Stimulated activated CD4-positive, alpha-beta T cell treated with anti-CD3 and anti-CD28 coated beads, TNF-alpha, amount 100 ng/mL, for 1 hour (primary cell): ENCODE data around the gene AAMP.
A peak's percentile ranks its signal among the peaks of the same experiment; 100 is the strongest.

Experiments used
- DNase-seq, 3 donors: peaks; one replicate each; pipeline ENCODE4 v3.0.0-alpha.2; 2020; ENCODE audit warnings: low read depth in 3 of 3, low spot score in 1 of 3

The AAMP gene

DNA sequence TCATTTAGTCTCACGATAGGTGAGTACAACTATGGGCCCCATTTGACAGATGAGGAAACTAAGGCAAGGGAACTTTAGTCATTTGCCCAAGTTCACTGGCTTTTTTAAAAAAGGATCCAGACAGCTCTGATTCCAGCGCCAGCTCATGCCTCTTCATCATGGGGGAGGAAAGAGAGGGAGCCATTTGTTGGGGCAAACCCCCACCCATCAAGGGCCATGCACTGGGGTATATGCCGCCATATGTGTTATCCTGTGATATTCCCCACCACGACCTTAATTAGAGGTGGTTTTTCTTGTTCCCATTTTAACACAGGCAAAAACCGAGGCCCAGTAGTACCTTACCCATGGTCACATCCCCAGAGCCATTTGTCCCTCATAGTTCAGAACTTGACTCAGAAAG is 9.8 kb downstream of the AAMP start:
- no peak for DNase-seq

DNA sequence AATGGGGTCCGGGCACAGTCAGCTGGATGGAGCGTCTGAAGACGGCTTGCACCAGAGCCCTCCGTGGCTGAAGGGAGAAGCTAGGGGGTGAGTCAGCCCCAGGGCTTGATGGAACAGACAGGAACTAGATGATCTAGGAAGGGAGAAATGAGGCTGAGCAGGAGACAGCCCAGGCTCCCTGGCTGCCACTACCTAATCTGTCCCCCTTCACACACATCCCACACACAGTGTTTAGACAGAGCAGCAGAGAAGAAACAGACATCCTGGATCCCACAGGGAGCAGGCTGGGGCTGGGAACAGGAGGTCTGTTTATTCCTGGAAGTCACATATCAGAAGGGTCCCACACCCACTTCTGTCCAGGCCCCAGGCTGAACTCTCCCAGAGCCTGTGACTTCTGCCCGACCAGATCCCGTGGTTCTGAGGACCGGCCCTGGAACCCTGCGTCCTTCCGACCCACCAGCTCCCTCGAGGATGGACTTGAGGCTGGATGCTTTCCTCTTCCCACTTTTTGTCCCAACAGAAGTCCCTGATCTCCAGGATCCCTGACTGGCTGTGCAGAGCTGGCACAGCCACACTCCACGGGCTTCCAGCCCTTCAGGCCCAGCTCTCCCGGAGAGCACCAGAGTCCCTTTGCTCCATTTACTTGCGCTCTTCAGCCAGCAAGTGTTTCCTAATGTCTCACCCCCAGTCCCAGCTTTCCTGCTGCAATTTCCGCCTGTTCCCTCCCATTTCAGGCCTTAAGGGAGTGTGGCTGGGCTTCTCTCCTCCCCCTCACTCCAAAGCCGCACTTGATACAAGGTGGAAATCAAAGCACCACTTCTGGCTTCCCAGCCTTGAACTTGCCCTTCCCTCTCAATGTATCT is 10.6 kb downstream of the AAMP start:
- DNase-seq, result no peak

DNA sequence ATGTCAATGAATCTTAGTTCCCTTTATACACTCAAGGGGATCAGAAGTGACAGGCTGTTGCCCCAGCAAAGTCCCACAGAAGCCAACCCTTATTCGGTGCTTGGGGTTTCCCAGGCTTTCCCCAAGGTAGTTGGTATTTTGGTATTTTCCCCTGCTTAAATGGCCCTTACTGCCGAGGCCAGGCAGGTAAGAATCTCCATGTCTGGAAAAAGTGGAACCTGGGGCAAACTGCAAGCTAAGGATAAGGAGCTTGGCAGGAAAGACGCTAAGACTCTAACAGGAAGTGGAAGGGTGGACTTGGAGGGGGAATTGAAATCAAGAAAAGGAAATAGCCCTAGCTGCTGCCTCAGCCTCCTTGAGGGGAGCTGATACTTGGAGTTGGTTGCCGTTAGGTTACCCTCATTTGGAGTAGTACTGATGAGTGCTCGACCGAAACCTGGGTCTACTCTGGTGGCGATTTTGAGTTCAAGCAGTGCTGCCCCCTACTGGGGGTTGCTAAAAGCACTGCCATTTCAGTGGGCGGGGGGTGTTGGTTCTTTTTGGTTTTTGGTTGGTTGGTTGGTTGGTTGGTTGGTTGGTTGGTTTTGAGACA is 12.5 kb downstream of the AAMP start:
- DNase-seq, result peak in 2 of 3 donors; percentile 47 to 54

- DNase-seq, result no peak
Observed at GRCh38 chr2:218256612-218257350, 13.2 kb downstream of the AAMP start.

DNA sequence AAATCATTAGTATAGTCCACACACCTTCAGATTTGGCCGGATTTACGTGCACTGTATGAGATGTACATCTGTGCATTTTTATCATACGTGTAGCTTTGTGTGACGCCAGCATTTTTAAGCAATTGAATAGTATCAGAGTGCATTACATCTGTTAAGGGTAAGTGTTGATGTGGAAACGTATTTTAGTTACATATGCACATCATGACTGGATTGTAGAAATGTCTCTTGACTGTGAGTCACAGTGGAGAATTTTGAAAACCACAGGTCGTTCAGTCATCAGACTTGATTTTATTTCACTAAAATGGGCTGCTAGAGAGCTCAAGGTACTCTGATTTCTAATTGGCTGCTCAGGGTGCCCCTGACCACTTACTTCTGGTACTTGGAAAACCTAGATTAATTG is 14.5 kb downstream of the AAMP start:
- no peak for DNase-seq

- DNase-seq, result no peak
Observed at GRCh38 chr2:218253232-218253625, 16.7 kb downstream of the AAMP start.

GRCh38 chr2:218252509-218253231 is 17.3 kb downstream of the AAMP start:
- no peak for DNase-seq

GRCh38 chr2:218249691-218250090 is 20.2 kb downstream of the AAMP start:
- no peak for DNase-seq

GRCh38 chr2:218245214-218245613 is 24.7 kb downstream of the AAMP start:
- no peak for DNase-seq

- no peak for DNase-seq
Observed at GRCh38 chr2:218244665-218245064, 25.3 kb downstream of the AAMP start.

- no peak for DNase-seq
Observed at GRCh38 chr2:218244204-218244603, 25.7 kb downstream of the AAMP start.

DNA sequence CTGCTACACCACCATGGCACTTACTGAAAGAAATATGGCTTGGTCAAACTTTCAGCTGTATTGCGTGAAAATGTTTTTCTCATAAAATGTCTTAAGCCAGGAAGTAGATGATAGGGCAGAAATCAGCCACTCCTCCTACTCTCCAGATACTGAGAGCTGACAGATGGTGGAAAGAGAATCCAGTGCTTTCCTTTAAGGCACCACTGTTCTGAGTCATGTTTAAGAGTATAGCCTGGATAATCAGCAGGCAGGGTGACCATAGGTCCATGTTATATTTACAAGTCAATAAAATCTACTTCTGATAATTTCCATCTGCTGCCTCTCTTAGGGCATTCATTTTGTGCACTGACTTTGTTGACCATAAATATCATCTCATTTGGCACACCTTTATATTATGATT is 31.1 kb downstream of the AAMP start:
- no peak for DNase-seq

- no peak for DNase-seq
Observed at GRCh38 chr2:218236829-218237228, 33.1 kb downstream of the AAMP start.

GRCh38 chr2:218235017-218235416 is 34.9 kb downstream of the AAMP start:
- DNase-seq, result no peak

DNA sequence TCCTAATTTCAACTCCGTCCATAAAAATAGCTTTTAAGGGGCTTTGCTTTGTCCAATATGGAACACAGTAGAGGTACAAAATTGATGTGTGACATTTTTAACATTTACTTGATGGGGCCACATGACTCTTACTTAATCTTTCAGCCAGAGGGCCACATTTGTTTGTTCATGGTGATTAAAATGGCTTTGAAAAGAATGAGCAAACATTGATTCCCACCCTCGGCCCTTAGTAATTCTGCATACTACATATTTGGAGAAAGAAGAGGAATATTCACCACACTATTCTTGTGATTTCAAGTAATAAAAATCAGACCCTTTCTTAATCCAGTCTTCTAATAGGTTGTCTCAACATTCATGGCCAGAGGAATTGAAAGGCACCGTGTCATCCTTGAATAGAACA is 35.4 kb downstream of the AAMP start:
- no peak for DNase-seq

DNA sequence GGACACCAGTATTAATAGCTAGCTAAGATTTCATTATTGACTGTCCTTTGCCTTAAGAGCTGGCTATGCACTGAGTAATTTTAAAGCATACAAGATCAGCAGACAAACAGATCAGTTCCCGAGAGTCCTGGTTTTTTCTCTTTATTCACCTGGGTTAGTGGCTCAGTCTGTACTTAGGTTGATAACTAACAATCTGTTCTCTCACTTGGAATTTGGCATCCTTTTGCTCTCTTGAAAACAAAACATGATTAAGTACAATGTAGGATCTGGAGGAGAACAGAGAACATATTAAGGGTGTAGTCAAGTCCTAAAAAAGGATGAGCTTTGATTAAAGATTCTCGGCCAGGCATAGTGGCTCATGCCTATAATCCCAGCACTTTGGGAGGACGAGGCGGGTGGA is 36.4 kb downstream of the AAMP start:
- no peak for DNase-seq

DNA sequence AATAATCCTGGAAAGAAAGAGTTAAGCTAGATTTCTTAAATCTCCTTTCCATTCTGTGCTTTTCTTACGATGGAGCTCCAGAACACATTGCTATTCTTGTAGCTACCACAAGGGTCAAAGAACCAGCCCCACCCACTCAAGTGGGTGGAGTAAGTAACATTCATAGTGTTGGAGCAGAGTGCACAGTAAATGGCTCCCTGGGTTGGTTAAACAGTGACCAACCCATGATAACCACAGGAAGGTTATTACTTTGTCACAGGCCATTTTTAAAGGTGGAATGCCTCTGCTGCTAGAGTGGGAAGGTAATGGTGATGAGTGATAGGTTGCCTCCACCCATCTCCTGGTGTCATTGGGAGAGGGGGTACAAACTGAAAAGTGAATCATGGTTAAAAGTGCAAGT is 39.1 kb downstream of the AAMP start:
- no peak for DNase-seq

GRCh38 chr2:218229851-218230250 is 40.1 kb downstream of the AAMP start:
- DNase-seq, result no peak

DNA sequence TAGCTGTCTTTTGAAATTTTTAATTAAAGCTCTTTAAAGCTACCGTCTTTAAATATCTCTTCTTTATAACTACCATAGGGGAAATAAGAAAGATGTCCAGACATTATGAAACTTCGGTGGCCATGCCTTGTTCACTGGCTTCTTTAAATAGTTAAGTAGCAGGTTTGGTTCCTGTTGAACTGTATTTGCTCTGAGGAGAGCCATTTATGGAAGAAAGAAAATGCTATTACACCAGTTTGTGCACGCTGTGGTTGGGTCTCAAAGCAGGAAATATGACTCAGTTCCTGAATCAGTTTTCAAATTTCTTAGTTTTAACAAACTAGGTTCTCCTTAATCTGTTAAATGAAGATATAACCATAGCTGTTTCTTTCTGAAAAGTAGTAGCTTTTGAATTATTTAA is 40.7 kb downstream of the AAMP start:
- peak in 1 of 3 donors; percentile 18 for DNase-seq

DNA sequence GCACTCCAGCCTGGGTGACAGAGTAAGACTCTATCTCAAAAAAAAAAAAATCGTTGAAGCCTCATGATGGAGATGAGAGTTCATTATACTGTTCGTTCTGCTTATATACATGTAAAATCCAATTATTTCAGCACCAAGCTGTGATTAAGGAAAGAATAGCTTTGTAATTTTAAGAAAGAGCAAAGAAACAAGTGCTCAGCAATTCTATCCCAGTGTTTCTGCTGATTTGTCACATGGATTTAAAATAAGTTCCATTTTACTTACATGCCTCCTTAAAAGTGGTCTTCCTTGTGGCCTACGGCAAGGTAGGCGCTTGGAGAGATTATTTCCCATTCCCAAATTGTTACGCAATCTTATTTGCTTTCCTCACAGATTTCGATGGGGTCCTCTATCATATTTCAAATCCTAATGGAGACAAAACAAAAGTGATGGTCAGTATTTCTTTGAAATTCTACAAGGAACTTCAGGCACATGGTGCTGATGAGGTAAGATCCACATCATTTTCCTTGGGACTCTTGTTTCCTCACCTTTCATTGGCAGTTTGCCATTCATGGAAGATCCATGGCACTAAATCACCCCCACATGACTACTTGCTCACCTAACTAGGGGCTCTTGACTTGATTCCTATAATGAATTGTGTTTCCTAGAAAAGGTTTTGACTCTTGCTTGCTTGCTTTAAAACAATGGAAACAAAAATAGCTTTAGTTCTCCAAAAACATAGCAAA is 41.4 kb downstream of the AAMP start:
- no peak for DNase-seq

GRCh38 chr2:218226903-218227302 is 43.0 kb downstream of the AAMP start:
- DNase-seq, result no peak
